ENCODE data around the gene SYNE1. TPM values are rescaled to one million over a fixed set of nuclear protein-coding genes. Genes with fewer than 3 reads are reported as not detected.

The SYNE1 gene
- total and polyA plus RNA-seq, 8 donors, result 12.8 to 279 (median 108) TPM

DNA sequence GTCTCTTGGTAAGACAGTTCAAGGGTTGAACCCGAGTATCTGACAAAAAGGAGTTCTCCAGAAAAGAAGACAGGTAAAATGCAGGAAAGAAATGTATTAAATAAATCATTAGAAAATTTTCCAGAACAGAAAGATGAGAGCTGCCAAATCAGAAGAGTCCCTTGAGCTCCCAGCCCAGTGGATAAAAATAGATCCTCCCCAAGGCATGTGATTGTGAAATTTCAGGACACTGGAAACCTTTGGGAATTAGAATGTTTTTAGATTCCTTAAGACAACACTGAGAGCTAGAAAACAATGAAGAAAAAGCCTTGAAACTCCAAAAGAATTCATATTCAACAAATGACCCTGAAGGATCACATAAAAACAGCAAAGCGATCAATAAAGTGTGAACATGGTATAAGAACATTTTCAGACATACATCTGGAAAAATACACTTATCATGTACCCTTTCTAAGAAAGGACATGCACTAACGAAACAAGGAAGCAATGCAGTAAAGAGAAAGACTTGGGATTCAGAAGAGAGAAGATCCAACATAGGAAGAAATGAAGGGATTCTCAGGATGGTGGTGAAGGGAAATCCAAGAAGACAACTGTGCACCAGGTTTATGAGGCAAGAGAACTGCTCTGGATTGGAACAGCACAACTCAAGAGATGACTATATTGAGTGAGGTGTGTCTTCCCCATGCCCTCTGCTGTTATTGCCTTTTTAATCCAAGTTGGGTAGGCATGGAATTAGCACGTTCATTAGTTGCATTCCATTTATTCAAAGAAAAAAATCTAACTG is 390.4 kb downstream of the SYNE1 start:
- DNase-seq, result no peak
- TF ChIP-seq POLR2AphosphoS5 (IDR thresholded peaks at IDR 0.05) (no peak), EP300 (IDR thresholded peaks at IDR 0.05) (no peak), POLR2A (IDR thresholded peaks at IDR 0.05) (no peak)
- TF ChIP-seq, protein P1, sequence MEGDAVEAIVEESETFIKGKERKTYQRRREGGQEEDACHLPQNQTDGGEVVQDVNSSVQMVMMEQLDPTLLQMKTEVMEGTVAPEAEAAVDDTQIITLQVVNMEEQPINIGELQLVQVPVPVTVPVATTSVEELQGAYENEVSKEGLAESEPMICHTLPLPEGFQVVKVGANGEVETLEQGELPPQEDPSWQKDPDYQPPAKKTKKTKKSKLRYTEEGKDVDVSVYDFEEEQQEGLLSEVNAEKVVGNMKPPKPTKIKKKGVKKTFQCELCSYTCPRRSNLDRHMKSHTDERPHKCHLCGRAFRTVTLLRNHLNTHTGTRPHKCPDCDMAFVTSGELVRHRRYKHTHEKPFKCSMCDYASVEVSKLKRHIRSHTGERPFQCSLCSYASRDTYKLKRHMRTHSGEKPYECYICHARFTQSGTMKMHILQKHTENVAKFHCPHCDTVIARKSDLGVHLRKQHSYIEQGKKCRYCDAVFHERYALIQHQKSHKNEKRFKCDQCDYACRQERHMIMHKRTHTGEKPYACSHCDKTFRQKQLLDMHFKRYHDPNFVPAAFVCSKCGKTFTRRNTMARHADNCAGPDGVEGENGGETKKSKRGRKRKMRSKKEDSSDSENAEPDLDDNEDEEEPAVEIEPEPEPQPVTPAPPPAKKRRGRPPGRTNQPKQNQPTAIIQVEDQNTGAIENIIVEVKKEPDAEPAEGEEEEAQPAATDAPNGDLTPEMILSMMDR (IDR thresholded peaks at IDR 0.05), result no peak
- H3K27ac ChIP-seq, result peak overlapping the region in 2 of 5 donors; percentile 20 to 42
- H3K9me3 ChIP-seq, result no peaks in the 10 kb centered on the region
- intact Hi-C loops (cut with DNase I; ENCODE audit: low total_unique reads), result no loop called here
- no peak overlapping the region for H3K4me3 ChIP-seq
- H3K27me3 ChIP-seq, result no peaks in the 10 kb centered on the region
- peaks cover 0 to 36% (median 22%) of the 10 kb centered on the region in 4 donors for H3K4me1 ChIP-seq
- peaks cover 0 to 53% (median 42%) of the 10 kb centered on the region in 4 donors for H3K36me3 ChIP-seq
- 78 to 91% (median 89%) methylated on average over 4 of the region's 4 CpGs for WGBS, 5 donors

DNA sequence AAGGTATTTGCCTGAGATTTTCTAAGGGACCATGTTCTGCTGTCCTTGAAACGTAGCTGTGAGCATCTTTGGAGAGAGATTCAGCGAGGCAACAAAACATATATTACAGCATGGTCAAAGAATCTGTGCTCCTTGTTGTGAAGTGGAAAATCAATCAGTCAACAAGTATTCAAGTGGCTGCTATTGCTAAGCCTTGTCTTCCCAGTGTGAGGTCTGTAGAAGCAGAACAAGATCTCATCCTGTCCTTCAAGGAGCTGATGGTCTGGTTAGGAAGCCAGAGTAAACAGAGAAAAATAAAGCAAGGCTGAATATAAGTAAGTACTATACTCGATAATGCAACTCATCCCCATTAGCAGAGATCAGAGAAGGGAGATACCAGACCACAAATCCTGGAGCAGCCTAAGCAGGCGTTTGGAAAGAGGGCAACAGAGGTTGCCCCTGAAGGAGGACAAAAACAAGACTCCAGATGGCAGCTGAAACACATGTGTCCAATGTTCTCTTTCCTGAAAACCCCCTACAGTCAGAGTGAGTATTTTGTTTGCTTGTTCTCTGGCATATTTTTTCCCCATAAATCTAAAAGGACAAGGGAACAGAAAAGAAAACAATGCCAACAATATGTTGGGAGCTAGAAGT is 392.0 kb downstream of the SYNE1 start:
- peaks cover 0 to 36% (median 22%) of the 10 kb centered on the region in 4 donors for H3K4me1 ChIP-seq
- peak overlapping the region in 2 of 5 donors; percentile 32 to 42 for H3K27ac ChIP-seq
- H3K9me3 ChIP-seq, result no peaks in the 10 kb centered on the region
- TF ChIP-seq EP300 (IDR thresholded peaks at IDR 0.05) (no peak), POLR2AphosphoS5 (IDR thresholded peaks at IDR 0.05) (no peak), POLR2A (IDR thresholded peaks at IDR 0.05) (no peak)
- TF ChIP-seq, protein P1 (IDR thresholded peaks at IDR 0.05), result no peak
- peak in 1 of 2 donors; percentile 15 for DNase-seq
- intact Hi-C loops (cut with DNase I; ENCODE audit: low total_unique reads), result no loop called here
- WGBS, 5 donors, result 63 to 85% (median 75%) methylated on average over 4 of the region's 4 CpGs
- no peak overlapping the region for H3K4me3 ChIP-seq
- no peaks in the 10 kb centered on the region for H3K27me3 ChIP-seq
- peaks cover 3 to 67% (median 48%) of the 10 kb centered on the region in 4 donors for H3K36me3 ChIP-seq

DNA sequence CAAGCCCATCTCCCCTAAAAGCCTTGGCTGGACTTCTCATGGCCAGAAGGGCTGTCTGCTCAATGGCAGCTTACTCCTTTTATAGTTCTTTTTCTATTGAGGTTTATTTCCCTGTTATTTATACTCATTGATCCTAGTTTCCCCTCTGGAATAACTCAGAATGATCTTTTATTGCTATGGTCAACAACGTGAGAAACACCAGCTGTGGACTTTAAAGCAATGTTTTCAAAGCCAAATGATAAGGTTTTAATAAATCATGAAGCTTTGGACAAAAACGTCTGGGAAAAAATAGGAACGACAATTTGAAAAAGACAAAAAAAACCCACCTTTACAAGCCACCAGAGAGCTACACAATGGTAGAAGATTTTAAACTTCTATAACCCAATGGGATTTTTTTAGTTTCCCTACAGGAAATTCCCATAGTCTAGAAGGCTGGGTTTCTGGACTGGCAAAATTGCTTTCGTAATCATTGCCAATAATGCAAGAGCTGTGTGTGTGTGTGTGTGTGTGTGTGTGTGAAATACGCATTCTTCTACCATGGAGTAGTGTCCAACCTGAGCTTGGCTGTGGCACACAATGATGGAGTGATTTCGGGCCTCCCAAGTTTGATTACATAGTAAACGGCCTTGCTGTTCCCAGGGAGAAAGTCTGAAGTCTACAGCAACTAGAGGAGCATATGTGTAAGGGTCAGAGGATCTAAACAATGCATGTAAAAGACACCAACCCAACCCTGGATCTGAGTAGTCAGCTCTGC is 396.0 kb downstream of the SYNE1 start:
- peak in 1 of 2 donors; percentile 40 for DNase-seq
- no peak for TF ChIP-seq EP300 (IDR thresholded peaks at IDR 0.05)
- TF ChIP-seq, protein P1 (IDR thresholded peaks at IDR 0.05), result no peak
- Histone ChIP-seq H3K36me3 (peaks cover 30 to 90% (median 74%) of the 10 kb centered on the region in 4 donors), H3K27me3 (no peaks in the 10 kb centered on the region), H3K27ac (no peak overlapping the region), H3K4me1 (peaks cover 0 to 16% (median 6%) of the 10 kb centered on the region in 4 donors), H3K9me3 (no peaks in the 10 kb centered on the region), H3K4me3 (no peak overlapping the region)
- intact Hi-C loops (cut with DNase I; ENCODE audit: low total_unique reads), result no loop called here
- 61 to 76% (median 73%) methylated on average over 7 of the region's 7 CpGs for WGBS, 5 donors

DNA sequence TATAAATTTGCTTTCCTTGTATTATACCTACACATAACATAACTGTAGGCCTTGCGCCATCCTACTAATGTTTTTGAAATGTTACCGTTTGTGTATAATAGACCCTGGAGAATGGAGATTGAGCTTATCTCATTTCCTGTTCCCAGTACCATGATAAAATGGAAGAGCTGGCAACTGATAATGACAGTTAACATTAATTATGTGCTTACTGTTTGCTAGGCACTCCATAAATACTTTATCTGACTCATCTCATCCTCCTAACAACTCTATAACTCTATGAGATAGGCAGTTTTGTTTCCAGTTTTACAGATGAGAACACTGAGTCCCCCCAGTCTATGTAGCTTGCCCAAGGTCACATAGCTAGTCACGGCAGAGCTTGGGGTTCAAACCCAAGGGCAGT is 396.7 kb downstream of the SYNE1 start:
- 80 to 85% (median 82%) methylated on average over 3 of the region's 3 CpGs for WGBS, 5 donors
- peaks cover 0 to 9% (median 3%) of the 10 kb centered on the region in 4 donors for H3K4me1 ChIP-seq
- DNase-seq, result no peak
- TF ChIP-seq, protein P1 (IDR thresholded peaks at IDR 0.05), result no peak
- TF ChIP-seq POLR2AphosphoS5 (IDR thresholded peaks at IDR 0.05), result no peak
- TF ChIP-seq EP300 (IDR thresholded peaks at IDR 0.05), result no peak
- TF ChIP-seq POLR2A (IDR thresholded peaks at IDR 0.05), result no peak
- no peaks in the 10 kb centered on the region for H3K9me3 ChIP-seq
- H3K27me3 ChIP-seq, result no peaks in the 10 kb centered on the region
- no peak overlapping the region for H3K4me3 ChIP-seq
- no peak overlapping the region for H3K27ac ChIP-seq
- intact Hi-C loops (cut with DNase I; ENCODE audit: low total_unique reads), result no loop called here
- peaks cover 33 to 93% (median 82%) of the 10 kb centered on the region in 4 donors for H3K36me3 ChIP-seq
